ENCODE results near the gene ZNF117.
"Not testable (repeated sequence)": the region's sequence is repeated elsewhere in the genome, so short reads cannot be mapped to it uniquely, and the experiment has no call there.

Gene ZNF117

DNA sequence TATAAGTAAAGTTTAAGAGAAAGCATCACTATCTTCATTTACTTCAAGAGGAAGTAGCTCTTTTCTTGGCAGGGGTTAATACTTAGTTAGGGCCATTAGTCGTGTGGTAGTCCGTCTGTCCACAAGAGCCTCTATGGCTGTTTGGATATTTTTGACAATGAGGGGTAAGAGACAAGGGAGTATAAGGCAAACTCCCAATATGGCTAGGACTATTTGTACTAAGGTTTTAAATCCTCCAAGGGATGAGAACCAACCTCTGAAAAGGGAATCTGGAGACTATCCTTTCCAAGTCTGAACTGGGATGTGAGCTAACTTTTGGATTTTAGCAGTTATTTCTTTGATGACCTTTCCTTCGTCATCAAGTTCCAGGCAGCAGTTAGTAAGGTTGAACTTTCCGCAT, at the start of gene ZNF117:
TSS of gene ZNF117 (minus strand) at position 101 of the 400 bp plus-strand sequence.
- no peak for DNase-seq

GRCh38 chr7:65038767-65039166, 47.9 kb upstream of the ZNF117 start:
- DNase-seq = peak in 1 of 2 experiments; percentile 26

- peak; percentile 77 to 85 for DNase-seq
Measured at GRCh38 chr7:65037740-65038688, 47.2 kb upstream of the ZNF117 start.

GRCh38 chr7:65036526-65036925, 45.7 kb upstream of the ZNF117 start:
- not testable (repeated sequence) for DNase-seq

GRCh38 chr7:65035469-65035868, 44.6 kb upstream of the ZNF117 start:
- not testable (repeated sequence) for DNase-seq

GRCh38 chr7:65034120-65034782, 43.4 kb upstream of the ZNF117 start:
- not testable (repeated sequence) for DNase-seq

- not testable (repeated sequence) for DNase-seq
Measured at GRCh38 chr7:65033391-65033790, 42.6 kb upstream of the ZNF117 start.

DNA sequence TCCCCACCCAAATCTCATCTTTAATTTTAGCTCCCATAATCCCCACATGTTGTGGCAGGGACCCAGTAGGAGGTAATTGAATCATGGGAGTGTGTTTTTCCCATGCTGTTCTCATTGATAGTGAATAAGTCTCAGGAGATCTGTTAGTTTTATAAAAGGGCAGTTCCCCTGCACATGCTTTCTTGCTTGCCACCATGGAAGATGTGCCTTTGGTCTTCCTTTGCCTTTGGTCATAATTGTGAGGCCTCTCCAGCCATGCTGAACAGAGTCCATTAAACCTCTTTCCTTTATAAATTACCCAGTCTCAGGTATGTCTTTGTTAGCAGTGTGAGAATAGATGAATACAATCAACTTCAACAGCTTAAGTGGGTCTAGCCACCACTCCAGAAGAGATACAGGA, 34.2 kb upstream of the ZNF117 start:
- DNase-seq = not testable (repeated sequence)

- DNase-seq = not testable (repeated sequence)
Measured at GRCh38 chr7:65020978-65021377, 30.1 kb upstream of the ZNF117 start.

- not testable (repeated sequence) for DNase-seq
Measured at GRCh38 chr7:65009881-65010280, 19.0 kb upstream of the ZNF117 start.

- DNase-seq = not testable (repeated sequence)
Measured at GRCh38 chr7:65009394-65009793, 18.6 kb upstream of the ZNF117 start.

DNA sequence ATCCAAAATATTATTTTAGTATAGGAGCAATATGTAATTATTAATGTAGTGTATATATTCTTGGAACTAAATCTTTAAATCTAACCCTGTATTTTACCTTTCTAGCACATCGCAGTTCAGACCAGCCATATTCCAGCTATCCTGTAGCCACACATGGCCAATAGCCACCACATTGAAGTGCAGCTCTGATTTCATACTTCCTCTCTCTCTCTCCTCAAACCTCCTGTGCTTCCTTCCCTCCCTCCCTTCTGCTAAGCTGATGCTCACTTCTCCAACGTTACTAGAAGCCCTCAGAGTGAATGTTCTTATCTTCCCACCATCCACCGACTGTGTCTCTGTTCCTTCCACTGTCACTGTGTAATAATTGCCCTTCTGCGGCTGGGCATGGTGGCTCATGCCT, 16.2 kb upstream of the ZNF117 start:
- peak in 1 of 2 experiments; percentile 7 for DNase-seq

DNA sequence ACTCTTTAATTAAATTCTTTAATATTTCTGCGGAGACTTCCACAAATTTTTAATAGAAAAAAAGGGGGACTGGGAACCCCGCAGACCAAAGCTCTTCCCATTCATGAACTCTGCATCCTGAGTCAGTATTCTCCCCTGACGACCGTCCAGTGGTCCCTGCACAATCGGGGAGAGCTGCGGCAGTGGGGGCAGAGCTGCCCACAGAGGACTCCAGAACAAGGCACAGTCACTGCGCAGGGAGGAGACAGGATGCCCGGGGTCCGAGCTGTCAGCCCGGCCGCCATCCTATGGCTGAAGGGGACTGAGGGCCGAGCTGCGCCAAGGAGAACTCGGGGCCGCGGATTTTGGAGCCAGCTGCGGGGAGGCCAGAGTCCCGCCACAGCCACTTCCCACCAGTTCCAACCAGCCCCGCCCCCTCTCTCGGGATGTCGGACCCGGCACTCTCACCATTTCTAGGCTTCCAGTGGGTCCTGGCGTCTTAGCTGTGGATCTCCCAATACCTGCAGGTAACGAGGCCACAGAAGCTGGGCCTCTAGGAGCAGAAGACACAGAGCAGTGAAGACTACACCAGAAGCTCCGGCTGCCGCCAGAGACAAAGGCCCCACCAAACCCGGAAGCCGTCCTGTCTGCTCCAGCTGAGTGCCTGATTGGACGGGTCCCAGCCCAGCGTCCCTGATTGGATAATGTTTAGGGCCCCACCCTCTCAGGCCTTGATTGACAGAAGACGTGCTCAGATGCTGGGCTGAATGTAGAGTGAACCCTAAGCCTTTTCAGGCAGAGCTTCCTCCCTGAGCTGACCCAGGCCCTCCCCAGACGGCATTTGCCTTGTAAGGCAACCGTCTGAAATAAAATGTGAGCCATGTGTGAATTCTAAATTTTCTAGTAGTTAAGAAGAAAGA, 15.5 kb upstream of the ZNF117 start, which contains the start of gene ERV3-1:
TSS of gene ERV3-1 (minus strand) at position 594 of the 899 bp plus-strand sequence. CDS start 13,661 bp downstream, outside the sequence.
- DNase-seq = peak; percentile 92 to 96

- no peak for DNase-seq
Measured at GRCh38 chr7:65004575-65004974, 13.7 kb upstream of the ZNF117 start.

DNA sequence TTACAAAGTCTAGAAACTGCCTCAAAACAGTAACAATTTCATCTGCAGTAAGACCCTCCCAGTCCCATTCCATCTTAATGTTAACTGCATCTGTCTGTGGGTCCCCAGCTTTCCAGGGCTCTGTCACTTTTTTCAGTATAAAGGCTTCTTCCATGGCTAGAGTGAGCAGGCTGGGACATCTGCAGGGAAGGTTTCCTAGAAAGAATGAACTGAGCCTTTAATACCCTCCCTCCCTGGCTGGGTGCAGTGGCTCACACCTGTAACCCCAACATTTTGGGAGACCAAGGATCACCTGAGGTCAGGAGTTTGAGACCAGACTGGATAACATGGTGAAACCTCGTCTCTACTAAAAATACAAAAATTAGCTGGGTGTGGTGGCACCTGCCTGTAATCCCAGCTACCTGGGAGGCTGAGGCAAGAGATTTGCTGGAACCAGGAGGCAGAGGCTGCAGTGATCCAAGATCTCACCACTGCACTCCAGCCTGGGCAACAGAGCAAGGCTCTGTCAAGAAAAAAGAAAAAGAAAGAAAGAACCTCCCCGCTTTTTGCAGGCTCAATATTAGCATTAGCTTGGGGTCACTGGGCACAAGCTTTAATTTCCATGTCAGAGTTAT, 12.2 kb upstream of the ZNF117 start:
- no peak for DNase-seq

DNA sequence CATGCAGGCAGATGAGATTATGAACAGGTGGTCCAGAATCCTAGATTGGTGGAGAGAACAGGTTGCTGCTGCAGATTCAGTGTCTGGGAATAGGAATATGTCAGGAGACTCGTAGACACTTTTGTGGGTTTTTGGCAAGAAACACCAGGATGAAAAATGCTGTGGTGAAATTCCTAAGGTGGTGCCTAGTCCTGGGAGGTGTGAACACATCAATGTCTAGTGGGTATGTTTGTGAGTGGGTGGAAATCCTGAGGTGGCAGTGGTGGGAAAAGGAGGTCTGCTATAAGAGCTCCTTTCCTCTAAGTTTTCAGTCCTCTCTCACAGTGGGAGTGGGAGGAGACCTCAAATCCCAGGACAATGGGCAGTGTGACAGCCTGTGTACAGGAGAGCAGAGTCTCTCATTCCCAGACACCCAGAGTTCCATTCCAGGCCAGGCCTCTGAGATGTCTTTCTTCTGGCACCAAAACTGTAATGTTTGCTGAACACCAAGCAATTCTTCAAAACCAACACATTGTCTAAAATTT, 10.5 kb upstream of the ZNF117 start:
- DNase-seq = no peak

GRCh38 chr7:64999165-65000004, 8.5 kb upstream of the ZNF117 start:
- DNase-seq = no peak

DNA sequence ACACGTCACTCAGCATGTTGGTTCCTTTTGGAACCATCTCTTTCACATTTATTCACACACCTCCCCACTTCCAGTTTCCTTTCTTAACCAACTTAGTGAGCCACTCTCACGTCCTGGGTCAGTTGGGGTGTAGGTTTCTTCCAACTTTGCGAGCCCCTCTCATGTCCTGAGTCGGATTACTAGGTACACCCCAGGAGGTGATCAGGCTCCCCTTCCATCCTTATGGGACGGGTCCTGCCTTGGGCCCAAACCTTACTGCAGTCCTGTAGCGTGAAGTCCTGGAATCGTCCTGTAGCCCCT, 8.0 kb upstream of the ZNF117 start:
- no peak for DNase-seq

GRCh38 chr7:64997927-64998391, 7.1 kb upstream of the ZNF117 start:
- DNase-seq = no peak

DNA sequence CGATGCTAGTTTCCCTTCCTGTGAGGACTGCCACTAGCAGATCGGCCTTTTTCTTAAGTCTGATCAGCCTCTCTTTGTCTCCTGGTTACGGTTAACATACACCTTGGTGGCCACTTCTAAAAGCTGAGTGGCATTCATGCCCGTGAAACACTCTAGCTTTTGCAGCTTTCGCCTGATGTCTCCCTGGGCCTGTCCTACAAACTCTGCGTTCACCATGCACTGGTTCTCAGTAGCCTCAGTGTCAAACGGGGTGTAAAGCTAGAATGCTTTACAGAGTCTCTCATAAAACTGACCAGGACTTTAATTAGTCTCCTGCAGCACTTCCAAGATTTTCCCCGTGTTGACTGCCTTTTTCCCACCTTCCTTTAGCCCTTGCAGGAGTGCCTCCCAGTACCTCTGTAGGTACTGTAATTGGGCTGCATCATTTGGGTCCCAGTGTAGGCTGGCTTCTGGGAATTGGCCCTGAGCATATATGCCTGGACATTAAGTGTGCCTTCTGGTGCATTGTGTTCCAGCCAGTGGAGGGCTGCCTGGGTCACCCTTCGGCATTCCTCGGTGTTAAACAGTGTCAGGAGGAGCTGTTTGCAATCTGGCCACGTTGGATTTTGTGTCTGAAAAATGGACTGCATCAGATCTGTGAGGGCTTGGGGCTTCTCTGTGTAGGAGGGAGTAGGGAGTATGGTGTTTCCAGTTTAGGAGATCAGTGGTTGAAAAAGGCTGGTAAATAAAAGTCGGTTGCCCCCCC, 6.5 kb upstream of the ZNF117 start:
- DNase-seq = no peak
